Measurements from ENCODE around the gene PIAS2.

PIAS2 gene

DNA sequence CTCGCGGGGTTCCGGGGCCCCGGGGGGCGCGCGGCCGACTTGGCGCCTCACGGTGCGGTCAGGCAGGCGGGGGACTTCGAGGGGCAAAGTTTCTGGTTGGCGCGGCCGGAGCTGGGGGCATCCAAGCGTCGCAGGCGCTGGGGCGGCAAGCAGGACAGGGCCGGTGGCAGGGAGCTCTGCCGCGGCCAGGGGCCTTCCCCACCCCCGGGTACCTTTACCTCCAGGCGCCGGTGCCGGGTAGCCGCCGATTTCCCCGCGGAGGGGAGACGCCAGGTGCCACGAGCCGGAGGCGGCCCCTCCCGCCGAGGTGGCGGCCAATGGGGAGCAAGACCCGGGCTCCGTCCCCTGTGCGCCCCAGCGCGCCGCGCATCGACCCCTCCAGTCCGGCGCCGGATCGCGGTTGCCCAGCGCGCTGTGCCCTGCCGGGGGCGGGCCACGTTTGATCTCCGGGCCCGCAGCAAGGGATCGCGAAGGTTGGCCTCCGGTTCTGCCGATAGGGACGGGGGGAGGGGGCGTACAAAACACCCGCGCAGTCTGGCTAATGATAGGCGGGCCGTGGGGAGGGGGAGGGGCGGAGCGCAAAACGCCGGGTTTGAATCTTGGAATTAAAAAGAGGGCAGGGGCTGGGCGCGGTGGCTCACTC is 160.6 kb downstream of the PIAS2 start, which contains the start of gene ST8SIA5:
ST8SIA5 (minus strand) TSS at position 495 of the 643 bp plus-strand sequence. CDS start 545 bp downstream, outside the sequence.
- no peak for DNase-seq

DNA sequence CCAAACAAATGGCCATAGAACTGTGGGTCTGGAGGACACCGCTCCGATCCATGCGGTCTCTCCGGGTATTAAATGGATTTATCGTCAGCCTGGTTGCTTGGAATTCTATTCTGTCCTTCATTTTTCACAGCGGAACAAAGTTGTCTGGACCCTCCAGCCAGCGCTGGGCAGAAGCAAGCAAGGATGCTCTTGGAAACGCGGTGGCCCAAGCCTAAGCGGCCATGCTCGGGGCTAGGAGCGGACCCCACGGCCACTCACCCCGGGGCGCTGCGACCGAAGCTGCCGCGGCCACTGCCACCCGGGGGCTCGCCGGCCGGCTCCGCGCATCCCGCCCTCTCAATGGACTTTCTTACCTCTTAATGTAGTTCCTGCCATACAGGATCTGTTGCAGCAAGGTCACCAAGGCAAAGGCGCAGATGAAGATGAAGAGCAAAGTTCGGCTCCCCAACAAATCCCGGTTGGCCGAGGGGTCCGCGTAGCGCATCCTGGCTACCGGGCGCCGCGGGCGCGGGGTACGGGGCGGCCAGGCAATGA is 161.2 kb downstream of the PIAS2 start:
- DNase-seq, result no peak

DNA sequence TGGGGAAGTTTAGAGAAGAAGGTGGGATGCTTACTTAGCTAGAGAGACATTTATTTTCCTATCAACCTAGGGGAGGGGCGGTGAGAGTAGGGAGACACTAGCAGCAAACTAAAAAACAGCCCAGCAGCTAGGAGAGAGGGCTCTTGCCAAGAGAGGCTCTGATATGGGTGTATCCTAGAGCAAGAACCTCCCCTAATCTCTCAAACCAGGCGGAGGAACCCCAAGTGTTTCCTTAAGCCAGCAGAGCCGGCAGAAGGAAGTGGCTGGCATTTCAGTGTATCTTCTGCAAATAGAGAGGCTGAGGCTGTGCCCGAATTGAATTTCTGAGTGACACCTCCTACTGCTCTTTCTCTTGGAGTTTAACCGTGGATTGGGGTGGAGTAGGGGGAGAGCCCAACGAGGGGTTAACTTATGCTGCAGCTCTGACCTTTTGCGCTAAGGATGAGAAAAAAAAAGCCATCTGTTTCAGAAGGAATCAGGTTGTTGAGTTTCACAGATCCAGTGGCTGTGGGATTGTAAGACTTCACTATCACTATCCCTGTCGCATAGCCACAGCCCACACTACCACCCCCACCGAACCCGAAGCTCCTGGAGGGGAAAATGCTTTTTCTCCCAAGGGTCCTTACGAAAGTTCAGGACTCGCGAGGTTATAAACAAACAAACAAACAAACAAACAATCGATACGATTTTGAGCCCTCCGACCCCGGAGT is 161.8 kb downstream of the PIAS2 start:
- DNase-seq, result no peak

DNA sequence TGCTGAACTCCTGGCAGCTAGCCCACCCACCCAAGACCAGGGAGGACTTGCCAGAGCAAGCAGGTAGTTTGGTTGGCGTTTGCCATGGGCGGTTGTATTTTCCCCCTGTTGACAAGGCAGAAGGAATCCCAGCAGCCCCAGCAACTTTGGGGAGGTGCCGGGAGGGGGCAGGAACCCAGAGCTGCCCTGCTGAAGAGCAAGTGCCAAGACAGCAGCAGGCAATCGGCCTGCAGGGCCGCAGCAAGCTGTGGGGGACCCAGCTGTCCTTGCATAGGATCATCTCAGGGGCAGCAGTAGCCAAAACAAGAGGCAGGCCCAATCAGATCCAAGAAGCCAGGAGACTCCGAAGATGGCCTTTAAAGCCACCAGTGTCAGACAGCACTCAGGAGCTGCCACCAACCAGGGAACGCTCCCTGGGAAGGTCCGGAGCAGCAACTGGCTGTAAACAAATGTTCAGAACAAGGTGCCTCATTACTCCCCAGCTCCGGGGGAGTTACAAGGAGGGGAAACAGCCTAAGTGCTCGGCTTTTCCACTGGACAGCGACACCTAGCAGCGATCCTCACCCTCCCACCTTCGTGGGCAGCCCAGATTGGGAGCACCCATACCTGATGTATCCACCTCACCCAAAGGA is 162.5 kb downstream of the PIAS2 start:
- DNase-seq, result no peak

DNA sequence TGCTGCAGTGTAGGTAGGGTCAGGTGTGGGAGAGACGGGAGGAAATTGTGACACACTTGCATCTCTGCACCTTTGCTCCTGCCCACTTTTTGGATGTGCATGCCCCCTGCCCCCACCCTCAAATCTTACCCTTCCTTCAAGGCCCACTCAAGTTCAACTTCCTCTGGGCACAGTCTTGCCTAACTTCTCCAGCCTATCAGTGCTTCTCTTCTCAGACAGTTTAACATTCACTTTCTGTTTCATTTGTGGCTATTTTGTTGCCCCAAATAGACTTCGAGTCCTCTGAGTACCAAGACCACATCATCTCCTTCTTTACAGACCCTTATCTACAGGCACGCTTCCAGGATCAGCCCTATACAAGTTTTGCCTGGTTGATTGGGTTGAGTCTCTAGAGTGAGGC is 163.1 kb downstream of the PIAS2 start:
- DNase-seq, result no peak
